HEK293T (cell line): Measurements from ENCODE around the gene BTNL8.

ENCODE experiments used
- ARNT ChIP-seq: fragments of 450-650 bp; IDR thresholded peaks from 2 replicates; pipeline ENCODE4 v1.6.1; 2017; ENCODE audit warnings: mild to moderate bottlenecking
- BHLHE40 ChIP-seq: fragments of 450-650 bp; IDR thresholded peaks from 2 replicates; pipeline ENCODE4 v1.6.1; 2016; ENCODE audit warnings: mild to moderate bottlenecking, moderate library complexity, borderline replicate concordance
- ELF4 ChIP-seq: fragments of 450-650 bp; IDR thresholded peaks from 2 replicates; pipeline ENCODE4 v1.6.1; 2017; ENCODE audit warnings: antibody characterized with exemption
- FOXA1 ChIP-seq: fragments of 450-650 bp; IDR thresholded peaks from 2 replicates; pipeline ENCODE4 v1.6.1; 2016; ENCODE audit warnings: mild to moderate bottlenecking
- FOXK2 ChIP-seq: fragments of 450-650 bp; IDR thresholded peaks from 2 replicates; pipeline ENCODE4 v1.6.1; 2016; ENCODE audit warnings: mild to moderate bottlenecking
- FOXM1 ChIP-seq: fragments of 450-650 bp; IDR thresholded peaks from 2 replicates; pipeline ENCODE4 v1.6.1; 2017; ENCODE audit warnings: mild to moderate bottlenecking, borderline replicate concordance
- L3MBTL2 ChIP-seq: fragments of 450-650 bp; conservative IDR thresholded peaks from 2 replicates; pipeline ENCODE4 v1.6.1; 2016; ENCODE audit warnings: mild to moderate bottlenecking
- LEF1 ChIP-seq: fragments of 450-650 bp; IDR thresholded peaks from 2 replicates; pipeline ENCODE4 v1.6.1; 2017; ENCODE audit warnings: mild to moderate bottlenecking, borderline replicate concordance
- NFRKB ChIP-seq: fragments of 450-650 bp; IDR thresholded peaks from 2 replicates; pipeline ENCODE4 v1.6.1; 2016; ENCODE audit warnings: mild to moderate bottlenecking, moderate library complexity
- SP1 ChIP-seq: fragments of 450-650 bp; IDR thresholded peaks from 2 replicates; pipeline ENCODE4 v1.6.1; 2017
- SUZ12 ChIP-seq: fragments of 450-650 bp; IDR thresholded peaks from 2 replicates; pipeline ENCODE4 v1.6.1; 2016; ENCODE audit warnings: mild to moderate bottlenecking
- TARDBP ChIP-seq: fragments of 450-650 bp; IDR thresholded peaks from 2 replicates; pipeline ENCODE4 v1.6.1; 2016
- ZNF384 ChIP-seq: fragments of 450-650 bp; IDR thresholded peaks from 2 replicates; pipeline ENCODE4 v1.6.1; 2016
- TF ChIP-seq, protein P1 (sequence below): fragments of 450-650 bp; IDR thresholded peaks from 2 replicates; pipeline ENCODE4 v1.6.1; 2016

DNA sequence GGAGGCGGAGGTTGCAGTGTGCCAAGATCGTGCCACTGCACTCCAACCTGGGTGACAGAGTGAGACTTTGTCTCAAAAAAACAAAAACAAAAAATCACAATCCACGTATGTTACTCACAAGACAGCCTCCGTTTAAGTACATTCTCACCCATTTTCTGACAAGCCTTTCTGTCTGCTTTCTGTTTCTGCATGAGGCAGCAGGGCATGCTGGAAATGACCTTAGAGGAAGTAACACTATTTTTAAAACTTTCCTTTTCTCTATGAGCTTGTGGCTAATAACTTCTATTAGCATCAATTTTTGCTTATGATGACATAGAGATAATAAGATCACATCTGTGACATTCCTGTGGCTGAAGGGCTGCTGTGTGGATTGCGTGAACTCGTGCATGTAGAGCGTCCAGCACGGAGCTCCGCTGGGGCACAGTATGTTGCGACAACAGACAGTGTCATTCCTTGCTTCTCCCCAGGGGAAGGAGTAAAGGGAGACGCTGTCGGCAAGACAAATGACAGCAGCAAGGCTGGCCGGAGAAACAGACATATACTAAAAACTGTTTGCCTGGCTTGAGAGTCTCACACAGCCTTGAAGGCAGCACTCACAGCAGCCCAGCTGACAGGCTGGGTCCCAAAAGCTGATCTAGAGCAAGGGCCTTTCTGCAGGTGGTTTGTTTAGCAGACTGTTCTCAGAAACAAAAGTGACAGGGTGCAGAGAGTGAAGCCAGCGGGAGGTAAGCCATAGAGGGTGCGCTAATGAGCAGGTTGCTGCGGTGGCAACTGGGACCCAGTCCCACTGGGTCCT lies 91.3 kb downstream of the BTNL8 start:
- no peak for TF ChIP-seq NFRKB
- TF ChIP-seq SP1: no peak
- no peak for TF ChIP-seq FOXK2
- TF ChIP-seq FOXM1: no peak
- no peak for TF ChIP-seq L3MBTL2
- TF ChIP-seq BHLHE40: no peak
- no peak for TF ChIP-seq FOXA1
- TF ChIP-seq ARNT: no peak
- TF ChIP-seq SUZ12: no peak
- TF ChIP-seq TARDBP: no peak
- TF ChIP-seq ZNF384: no peak
- no peak for TF ChIP-seq ELF4
- TF ChIP-seq, protein P1, sequence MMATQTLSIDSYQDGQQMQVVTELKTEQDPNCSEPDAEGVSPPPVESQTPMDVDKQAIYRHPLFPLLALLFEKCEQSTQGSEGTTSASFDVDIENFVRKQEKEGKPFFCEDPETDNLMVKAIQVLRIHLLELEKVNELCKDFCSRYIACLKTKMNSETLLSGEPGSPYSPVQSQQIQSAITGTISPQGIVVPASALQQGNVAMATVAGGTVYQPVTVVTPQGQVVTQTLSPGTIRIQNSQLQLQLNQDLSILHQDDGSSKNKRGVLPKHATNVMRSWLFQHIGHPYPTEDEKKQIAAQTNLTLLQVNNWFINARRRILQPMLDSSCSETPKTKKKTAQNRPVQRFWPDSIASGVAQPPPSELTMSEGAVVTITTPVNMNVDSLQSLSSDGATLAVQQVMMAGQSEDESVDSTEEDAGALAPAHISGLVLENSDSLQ: no peak
- TF ChIP-seq LEF1: no peak
